WTC11 (cell line): Measurements from ENCODE around the gene USH1G.

Experiments used
- ATF1 ChIP-seq: sonication (generic); formaldehyde crosslinking; IDR thresholded peaks from 2 replicates; pipeline ENCODE4 v1.8.1; 2023; ENCODE audit warnings: mild to moderate bottlenecking, moderate library complexity, missing genetic modification reagents
- CREB1 ChIP-seq: sonication (generic); formaldehyde crosslinking; IDR thresholded peaks from 2 replicates; pipeline ENCODE4 v1.8.0; 2023; ENCODE audit warnings: mild to moderate bottlenecking, missing genetic modification reagents
- ZNF232 ChIP-seq: sonication (generic); formaldehyde crosslinking; IDR thresholded peaks from 2 replicates; pipeline ENCODE4 v1.8.0; 2022; ENCODE audit warnings: mild to moderate bottlenecking, missing genetic modification reagents
- ZNF423 ChIP-seq: fragments of 250-450 bp; sonication (Bioruptor Pico); IDR thresholded peaks from 2 replicates; pipeline ENCODE4 v2.1.2; 2022; ENCODE audit warnings: mild to moderate bottlenecking, moderate library complexity
- TF ChIP-seq, protein P1 (sequence below): fragments of 200-600 bp; IDR thresholded peaks from 2 replicates; pipeline ENCODE4 v1.8.0; 2022; ENCODE audit warnings: antibody characterized with exemption
- TF ChIP-seq, protein P2 (sequence below): sonication (generic); formaldehyde crosslinking; IDR thresholded peaks from 2 replicates; pipeline ENCODE4 v1.8.1; 2023; ENCODE audit warnings: mild to moderate bottlenecking, missing genetic modification reagents, moderate library complexity
- TF ChIP-seq, protein P3 (sequence below): sonication (generic); formaldehyde crosslinking; IDR thresholded peaks from 2 replicates; pipeline ENCODE4 v1.8.0; 2022; ENCODE audit warnings: mild to moderate bottlenecking, missing genetic modification reagents
- TF ChIP-seq, protein P4 (sequence below): sonication (generic); formaldehyde crosslinking; IDR thresholded peaks from 2 replicates; pipeline ENCODE4 v1.8.1; 2023; ENCODE audit warnings: mild to moderate bottlenecking, missing genetic modification reagents

DNA sequence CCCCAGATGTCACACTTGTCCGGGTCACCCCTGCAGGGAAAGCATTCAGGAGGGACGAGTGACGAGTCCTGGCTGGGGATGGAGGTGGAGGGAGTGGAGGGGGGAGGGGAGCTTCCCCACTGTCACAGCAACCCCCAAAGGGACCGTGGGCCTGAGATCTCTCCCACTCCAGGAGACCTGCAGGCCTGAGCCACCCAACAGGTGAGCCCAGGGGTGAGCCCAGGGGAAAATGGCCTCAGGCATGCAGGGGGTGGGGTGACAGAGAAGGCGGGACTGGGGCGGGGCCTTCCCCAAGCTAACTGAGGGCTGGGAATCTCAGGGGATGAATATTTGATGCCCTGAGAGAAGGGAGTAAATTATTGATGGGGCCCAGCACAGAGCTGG, 2.4 kb downstream of the USH1G start:
- TF ChIP-seq CREB1 (no peak), ZNF232 (CRISPR knock-in tag) (no peak), ZNF423 (CRISPR knock-in tag) (no peak), ATF1 (CRISPR knock-in tag) (no peak)
- TF ChIP-seq, protein P1, sequence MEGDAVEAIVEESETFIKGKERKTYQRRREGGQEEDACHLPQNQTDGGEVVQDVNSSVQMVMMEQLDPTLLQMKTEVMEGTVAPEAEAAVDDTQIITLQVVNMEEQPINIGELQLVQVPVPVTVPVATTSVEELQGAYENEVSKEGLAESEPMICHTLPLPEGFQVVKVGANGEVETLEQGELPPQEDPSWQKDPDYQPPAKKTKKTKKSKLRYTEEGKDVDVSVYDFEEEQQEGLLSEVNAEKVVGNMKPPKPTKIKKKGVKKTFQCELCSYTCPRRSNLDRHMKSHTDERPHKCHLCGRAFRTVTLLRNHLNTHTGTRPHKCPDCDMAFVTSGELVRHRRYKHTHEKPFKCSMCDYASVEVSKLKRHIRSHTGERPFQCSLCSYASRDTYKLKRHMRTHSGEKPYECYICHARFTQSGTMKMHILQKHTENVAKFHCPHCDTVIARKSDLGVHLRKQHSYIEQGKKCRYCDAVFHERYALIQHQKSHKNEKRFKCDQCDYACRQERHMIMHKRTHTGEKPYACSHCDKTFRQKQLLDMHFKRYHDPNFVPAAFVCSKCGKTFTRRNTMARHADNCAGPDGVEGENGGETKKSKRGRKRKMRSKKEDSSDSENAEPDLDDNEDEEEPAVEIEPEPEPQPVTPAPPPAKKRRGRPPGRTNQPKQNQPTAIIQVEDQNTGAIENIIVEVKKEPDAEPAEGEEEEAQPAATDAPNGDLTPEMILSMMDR = no peak
- TF ChIP-seq, protein P2, sequence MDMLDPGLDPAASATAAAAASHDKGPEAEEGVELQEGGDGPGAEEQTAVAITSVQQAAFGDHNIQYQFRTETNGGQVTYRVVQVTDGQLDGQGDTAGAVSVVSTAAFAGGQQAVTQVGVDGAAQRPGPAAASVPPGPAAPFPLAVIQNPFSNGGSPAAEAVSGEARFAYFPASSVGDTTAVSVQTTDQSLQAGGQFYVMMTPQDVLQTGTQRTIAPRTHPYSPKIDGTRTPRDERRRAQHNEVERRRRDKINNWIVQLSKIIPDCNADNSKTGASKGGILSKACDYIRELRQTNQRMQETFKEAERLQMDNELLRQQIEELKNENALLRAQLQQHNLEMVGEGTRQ (CRISPR knock-in tag) = no peak
- TF ChIP-seq, protein P3, sequence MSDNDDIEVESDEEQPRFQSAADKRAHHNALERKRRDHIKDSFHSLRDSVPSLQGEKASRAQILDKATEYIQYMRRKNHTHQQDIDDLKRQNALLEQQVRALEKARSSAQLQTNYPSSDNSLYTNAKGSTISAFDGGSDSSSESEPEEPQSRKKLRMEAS (CRISPR knock-in tag) = no peak
- TF ChIP-seq, protein P4, sequence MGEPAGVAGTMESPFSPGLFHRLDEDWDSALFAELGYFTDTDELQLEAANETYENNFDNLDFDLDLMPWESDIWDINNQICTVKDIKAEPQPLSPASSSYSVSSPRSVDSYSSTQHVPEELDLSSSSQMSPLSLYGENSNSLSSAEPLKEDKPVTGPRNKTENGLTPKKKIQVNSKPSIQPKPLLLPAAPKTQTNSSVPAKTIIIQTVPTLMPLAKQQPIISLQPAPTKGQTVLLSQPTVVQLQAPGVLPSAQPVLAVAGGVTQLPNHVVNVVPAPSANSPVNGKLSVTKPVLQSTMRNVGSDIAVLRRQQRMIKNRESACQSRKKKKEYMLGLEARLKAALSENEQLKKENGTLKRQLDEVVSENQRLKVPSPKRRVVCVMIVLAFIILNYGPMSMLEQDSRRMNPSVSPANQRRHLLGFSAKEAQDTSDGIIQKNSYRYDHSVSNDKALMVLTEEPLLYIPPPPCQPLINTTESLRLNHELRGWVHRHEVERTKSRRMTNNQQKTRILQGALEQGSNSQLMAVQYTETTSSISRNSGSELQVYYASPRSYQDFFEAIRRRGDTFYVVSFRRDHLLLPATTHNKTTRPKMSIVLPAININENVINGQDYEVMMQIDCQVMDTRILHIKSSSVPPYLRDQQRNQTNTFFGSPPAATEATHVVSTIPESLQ (CRISPR knock-in tag) = no peak
